K562 (cell line): ENCODE measurements around the gene ZKSCAN3. TPM values are rescaled to one million over a fixed set of nuclear protein-coding genes. Genes with fewer than 3 reads are reported as not detected.

Experiments used
- CBFA2T3 ChIP-seq: fragments of 450-650 bp; IDR thresholded peaks from 2 replicates; pipeline ENCODE4 v1.6.1; 2017
- DMBX1 ChIP-seq: fragments of 250-450 bp; sonication (Bioruptor Pico); IDR thresholded peaks from 2 replicates; pipeline ENCODE4 v1.8.0; 2022; ENCODE audit warnings: inconsistent platforms, mild to moderate bottlenecking, moderate library complexity, borderline replicate concordance
- EGR1 ChIP-seq: fragments of 450-650 bp; conservative IDR thresholded peaks from 2 replicates; pipeline ENCODE4 v1.6.1; 2017; ENCODE audit warnings: mild to moderate bottlenecking
- EP300 ChIP-seq: IDR thresholded peaks from 2 replicates; pipeline ENCODE4 v1.6.1; 2012; ENCODE audit warnings: low read length, improper control_type of control experiment
- ETV1 ChIP-seq: fragments of 450-650 bp; conservative IDR thresholded peaks from 2 replicates; pipeline ENCODE4 v1.6.1; 2016; ENCODE audit warnings: missing genetic modification characterization, control low read depth, low read depth, missing compliant biosample characterization
- HNRNPK ChIP-seq: fragments of 200-400 bp; formaldehyde crosslinking; IDR thresholded peaks from one replicate; pipeline ENCODE4 v1.6.1; 2018; ENCODE audit warnings: mild to moderate bottlenecking, low read depth, low read length; ENCODE audit not compliant: poor library complexity, severe bottlenecking
- NCOA6 ChIP-seq: fragments of 450-650 bp; IDR thresholded peaks from 2 replicates; pipeline ENCODE4 v1.6.1; 2017; ENCODE audit warnings: mild to moderate bottlenecking
- OTX1 ChIP-seq: fragments of 450-650 bp; formaldehyde crosslinking; IDR thresholded peaks from 2 replicates; pipeline ENCODE4 v1.4.0; 2022; ENCODE audit warnings: mild to moderate bottlenecking
- PML ChIP-seq: IDR thresholded peaks from 2 replicates; pipeline ENCODE4 v1.6.1; 2012; ENCODE audit warnings: low read length, inconsistent platforms
- SNRNP70 ChIP-seq: fragments of 200-400 bp; formaldehyde crosslinking; optimal IDR thresholded peaks from 2 replicates; pipeline ENCODE3; 2017; ENCODE audit warnings: low read depth, low read length
- TRIM28 ChIP-seq: fragments of 450-650 bp; IDR thresholded peaks from 2 replicates; pipeline ENCODE4 v1.6.1; 2017
- ZBTB17 ChIP-seq: fragments of 450-650 bp; formaldehyde crosslinking; IDR thresholded peaks from 2 replicates; pipeline ENCODE4 v1.4.0; 2020; ENCODE audit warnings: mild to moderate bottlenecking
- ZBTB33 ChIP-seq: sonication (generic); formaldehyde crosslinking; IDR thresholded peaks from 2 replicates; pipeline ENCODE4 v1.8.1; 2023; ENCODE audit warnings: mild to moderate bottlenecking, missing genetic modification reagents
- ZFX ChIP-seq: sonication (generic); formaldehyde crosslinking; IDR thresholded peaks from 2 replicates; pipeline ENCODE4 v1.8.0; 2022; ENCODE audit warnings: mild to moderate bottlenecking, missing genetic modification reagents, moderate library complexity
- ZNF175 ChIP-seq: fragments of 200-800 bp; sonication (Bioruptor generic); IDR thresholded peaks from 2 replicates; pipeline ENCODE4 v1.6.1; 2016; ENCODE audit warnings: low read depth, mild to moderate bottlenecking, missing genetic modification characterization, missing compliant biosample characterization
- ZNF445 ChIP-seq: fragments of 250-450 bp; sonication (Bioruptor Pico); IDR thresholded peaks from 2 replicates; pipeline ENCODE4 v1.4.0; 2020; ENCODE audit warnings: low read depth, mild to moderate bottlenecking, moderate library complexity
- ZNF695 ChIP-seq: fragments of 450-650 bp; formaldehyde crosslinking; IDR thresholded peaks from 2 replicates; pipeline ENCODE4 v1.4.0; 2020; ENCODE audit warnings: mild to moderate bottlenecking, moderate library complexity
- polyA plus RNA-seq, 8 experiments: library from polyadenylated mRNA; depleted of rRNA in 4 of 8; stranded (reverse) in 5 of 8; unstranded in 3 of 8; fragments of >200 nt; fragmentation: Nextera tagmentation in 2 of 8; fragmentation: Illumina TruSeq in 1 of 8; extraction: Ambion mirVana in 2 of 8; extraction: Trizol in 1 of 8; gene quantifications; 2 replicates each; pipeline versions ENCODE4 v1.2.1 to v1.2.3, GENCODE V29; 2011 to 2014; ENCODE audit warnings: inconsistent platforms in 1 of 8, missing spikeins in 1 of 8
- total RNA-seq, 7 experiments: library from RNA; depleted of rRNA in 6 of 7; stranded (reverse); fragments of >200 nt in 6 of 7; fragmentation: Illumina TruSeq in 2 of 7; extraction: Trizol in 2 of 7; gene quantifications; 2 replicates each; pipeline versions ENCODE4 v1.2.1 to v1.2.3, GENCODE V29; 2011 to 2021; ENCODE audit warnings: low replicate concordance in 1 of 7
- TF ChIP-seq, protein P1 (sequence below), 2 experiments: IDR thresholded peaks; 2 replicates each; pipeline ENCODE4 v1.6.1; 2011; ENCODE audit warnings: borderline replicate concordance in 1 of 2, control low read depth in 1 of 2, low read depth in 1 of 2, low read length in 1 of 2, mild to moderate bottlenecking in 1 of 2, mixed read lengths in 1 of 2, moderate library complexity in 1 of 2; ENCODE audit not compliant: insufficient read depth in 1 of 2, insufficient read length in 1 of 2, poor library complexity in 1 of 2, severe bottlenecking in 1 of 2; ENCODE audit errors: extremely low read depth in 1 of 2
- TF ChIP-seq, protein P2 (sequence below): fragments of 200-800 bp; sonication (Bioruptor generic); IDR thresholded peaks from 2 replicates; pipeline ENCODE4 v1.6.1; 2017; ENCODE audit warnings: missing genetic modification characterization, missing compliant biosample characterization
- TF ChIP-seq, protein P3 (sequence below): fragments of 200-800 bp; sonication (Bioruptor generic); IDR thresholded peaks from 2 replicates; pipeline ENCODE4 v1.6.1; 2017; ENCODE audit warnings: missing genetic modification characterization, missing compliant biosample characterization
- TF ChIP-seq, protein P4 (sequence below), 2 experiments: fragments of 450-650 bp; IDR thresholded peaks; 2 replicates each; pipeline ENCODE4 v1.6.1; 2016

ZKSCAN3 gene
- total and polyA plus RNA-seq, 9 of the 15 experiments (the other 6 are each of a cell fraction or from before 2014, with no cell fraction given): 3.0 to 12.4 (median 10.2) TPM

- TF ChIP-seq, protein P1, sequence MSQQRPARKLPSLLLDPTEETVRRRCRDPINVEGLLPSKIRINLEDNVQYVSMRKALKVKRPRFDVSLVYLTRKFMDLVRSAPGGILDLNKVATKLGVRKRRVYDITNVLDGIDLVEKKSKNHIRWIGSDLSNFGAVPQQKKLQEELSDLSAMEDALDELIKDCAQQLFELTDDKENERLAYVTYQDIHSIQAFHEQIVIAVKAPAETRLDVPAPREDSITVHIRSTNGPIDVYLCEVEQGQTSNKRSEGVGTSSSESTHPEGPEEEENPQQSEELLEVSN (IDR thresholded peaks at IDR 0.05; ENCODE audit: borderline replicate concordance in 1 of 2, extremely low read depth in 1 of 2, insufficient read depth in 1 of 2, insufficient read length in 1 of 2, low read depth in 1 of 2, low read length in 1 of 2, poor library complexity in 1 of 2, severe bottlenecking in 1 of 2): no peak
- TF ChIP-seq, protein P2, sequence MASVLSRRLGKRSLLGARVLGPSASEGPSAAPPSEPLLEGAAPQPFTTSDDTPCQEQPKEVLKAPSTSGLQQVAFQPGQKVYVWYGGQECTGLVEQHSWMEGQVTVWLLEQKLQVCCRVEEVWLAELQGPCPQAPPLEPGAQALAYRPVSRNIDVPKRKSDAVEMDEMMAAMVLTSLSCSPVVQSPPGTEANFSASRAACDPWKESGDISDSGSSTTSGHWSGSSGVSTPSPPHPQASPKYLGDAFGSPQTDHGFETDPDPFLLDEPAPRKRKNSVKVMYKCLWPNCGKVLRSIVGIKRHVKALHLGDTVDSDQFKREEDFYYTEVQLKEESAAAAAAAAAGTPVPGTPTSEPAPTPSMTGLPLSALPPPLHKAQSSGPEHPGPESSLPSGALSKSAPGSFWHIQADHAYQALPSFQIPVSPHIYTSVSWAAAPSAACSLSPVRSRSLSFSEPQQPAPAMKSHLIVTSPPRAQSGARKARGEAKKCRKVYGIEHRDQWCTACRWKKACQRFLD: peak; percentile 27; the same call in 1 of the 2 replicates
- TF ChIP-seq HNRNPK: no peak
- TF ChIP-seq EP300: no peak
- 0 out of 2 replicates have a peak, but pooled peaks have one; percentile 15 for TF ChIP-seq ETV1 (tag)
- TF ChIP-seq CBFA2T3: 0 out of 2 replicates have a peak, but pooled peaks have one; percentile 7
- peak; percentile 67; the same call in 1 of the 2 replicates for TF ChIP-seq ZNF445
- TF ChIP-seq PML: no peak
- no peak for TF ChIP-seq SNRNP70
- peak; percentile 23; the same call in 1 of the 2 replicates for TF ChIP-seq OTX1 (CRISPR knock-in tag)
- 0 out of 2 replicates have a peak, but pooled peaks have one; percentile 46 for TF ChIP-seq NCOA6
- TF ChIP-seq ZNF695 (CRISPR knock-in tag): 0 out of 2 replicates have a peak, but pooled peaks have one; percentile 61
- no peak for TF ChIP-seq TRIM28
- no peak for TF ChIP-seq ZNF175 (CRISPR knock-in tag)
- TF ChIP-seq ZFX (CRISPR knock-in tag): no peak
- no peak for TF ChIP-seq ZBTB33 (CRISPR knock-in tag)
- peak; percentile 92 for TF ChIP-seq ZBTB17
- no peak for TF ChIP-seq EGR1
- TF ChIP-seq, protein P3, sequence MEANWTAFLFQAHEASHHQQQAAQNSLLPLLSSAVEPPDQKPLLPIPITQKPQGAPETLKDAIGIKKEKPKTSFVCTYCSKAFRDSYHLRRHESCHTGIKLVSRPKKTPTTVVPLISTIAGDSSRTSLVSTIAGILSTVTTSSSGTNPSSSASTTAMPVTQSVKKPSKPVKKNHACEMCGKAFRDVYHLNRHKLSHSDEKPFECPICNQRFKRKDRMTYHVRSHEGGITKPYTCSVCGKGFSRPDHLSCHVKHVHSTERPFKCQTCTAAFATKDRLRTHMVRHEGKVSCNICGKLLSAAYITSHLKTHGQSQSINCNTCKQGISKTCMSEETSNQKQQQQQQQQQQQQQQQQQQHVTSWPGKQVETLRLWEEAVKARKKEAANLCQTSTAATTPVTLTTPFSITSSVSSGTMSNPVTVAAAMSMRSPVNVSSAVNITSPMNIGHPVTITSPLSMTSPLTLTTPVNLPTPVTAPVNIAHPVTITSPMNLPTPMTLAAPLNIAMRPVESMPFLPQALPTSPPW (CRISPR knock-in tag): no peak
- TF ChIP-seq, protein P4, sequence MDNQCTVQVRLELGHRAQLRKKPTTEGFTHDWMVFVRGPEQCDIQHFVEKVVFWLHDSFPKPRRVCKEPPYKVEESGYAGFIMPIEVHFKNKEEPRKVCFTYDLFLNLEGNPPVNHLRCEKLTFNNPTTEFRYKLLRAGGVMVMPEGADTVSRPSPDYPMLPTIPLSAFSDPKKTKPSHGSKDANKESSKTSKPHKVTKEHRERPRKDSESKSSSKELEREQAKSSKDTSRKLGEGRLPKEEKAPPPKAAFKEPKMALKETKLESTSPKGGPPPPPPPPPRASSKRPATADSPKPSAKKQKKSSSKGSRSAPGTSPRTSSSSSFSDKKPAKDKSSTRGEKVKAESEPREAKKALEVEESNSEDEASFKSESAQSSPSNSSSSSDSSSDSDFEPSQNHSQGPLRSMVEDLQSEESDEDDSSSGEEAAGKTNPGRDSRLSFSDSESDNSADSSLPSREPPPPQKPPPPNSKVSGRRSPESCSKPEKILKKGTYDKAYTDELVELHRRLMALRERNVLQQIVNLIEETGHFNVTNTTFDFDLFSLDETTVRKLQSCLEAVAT (IDR thresholded peaks at IDR 0.05): peak in 1 of 2 experiments; percentile 95; a peak in 2 of 4 replicates
- peak; percentile 50; the same call in 1 of the 2 replicates for TF ChIP-seq DMBX1
These were observed 12.6 kb upstream of the ZKSCAN3 start (continued) for GRCh38 chr6:28337121-28337520.
